ENCODE measurements around the gene VTI1A. TPM values are rescaled to one million over a fixed set of nuclear protein-coding genes. Genes with fewer than 3 reads are reported as not detected.

VTI1A gene
- total and polyA plus RNA-seq, 2 of the 8 experiments (the other 6 are each of a cell fraction or from before 2014, with no cell fraction given) = 6.0 to 20.0 TPM

GRCh38 chr10:112812586-112812985 is 365.6 kb downstream of the VTI1A start:
- no peak overlapping the region for H4K5ac ChIP-seq (ENCODE audit: insufficient read length, low read depth, low read length)
- no peaks in the 10 kb centered on the region for H3K23me2 ChIP-seq (ENCODE audit: low read depth, low read length)
- H2BK12ac ChIP-seq (ENCODE audit: low read depth, low read length) = peak overlapping the region; percentile 64
- H2BK20ac ChIP-seq (ENCODE audit: low read length) = peak overlapping the region; percentile 94
- FAIRE-seq (no peak), DNase-seq (ENCODE audit: low read depth in 1 of 2, low spot score in 2 of 2) (no peak)
- no peaks in the 10 kb centered on the region for H3K79me2 ChIP-seq (ENCODE audit: control insufficient read depth in 1 of 2, insufficient read depth in 2 of 2, low read length in 2 of 2)
- peak overlapping the region; percentile 2; the same call in 1 of the 2 replicates for H2AK5ac ChIP-seq (ENCODE audit: low read depth, low read length)
- ChIA-PET POLR2A (ENCODE audit: partially characterized antibody) (interaction anchor here (0.7 to 3.5 kb wide), 8 partner anchors 9 to 244 kb away, joined by 3 to 16 read pairs (median 8); no protein-coding TSS in a partner anchor), CTCF (ENCODE audit: partially characterized antibody) (interaction anchor here (1.1 to 2.1 kb wide), 5 partner anchors 8 to 424 kb away, joined by 3 to 8 read pairs (median 4); no protein-coding TSS in a partner anchor)
- TF ChIP-seq CEBPB (IDR thresholded peaks at IDR 0.05; ENCODE audit: low read depth, low read length) = no peak
- TF ChIP-seq RBBP5 (IDR thresholded peaks at IDR 0.05; ENCODE audit: borderline replicate concordance, low read depth, low read length) = peak; percentile 74; the same call in 1 of the 2 replicates
- no peak for TF ChIP-seq CBX5 (IDR thresholded peaks at IDR 0.05; ENCODE audit: low read depth, low read length)
- no peak for TF ChIP-seq NANOG (IDR thresholded peaks at IDR 0.05; ENCODE audit: insufficient read depth, low read depth, low read length, poor library complexity, severe bottlenecking)
- TF ChIP-seq EGR1 (IDR thresholded peaks at IDR 0.05; ENCODE audit: borderline replicate concordance, low read depth, low read length) = no peak
- TF ChIP-seq E2F6 (IDR thresholded peaks at IDR 0.05) = peak; percentile 22; the same call in 1 of the 2 replicates
- peak overlapping the region; percentile 32 for H4K91ac ChIP-seq (replicated peaks; ENCODE audit: insufficient read length, low read length)
- H3K4me3 ChIP-seq (ENCODE audit: extremely low read depth in 1 of 4, insufficient read depth in 2 of 4, low read depth in 3 of 4, low read length in 4 of 4) = peak overlapping the region in 3 of 4 experiments; percentile 20 to 39 (median 28); a peak in 4 of 8 replicates
- WGBS, 2 experiments (ENCODE audit: extremely low coverage in 1 of 2, insufficient coverage in 1 of 2, insufficient read length in 1 of 2, insufficient replicate concordance in 2 of 2, low coverage in 1 of 2, low lambda C conversion rate in 2 of 2, missing lambda C conversion rate in 1 of 2) = 38% methylated on average over 3 of the region's 3 CpGs; no CpG with 5 or more reads in 1 of the 2 experiments
- H3K9ac ChIP-seq (replicated peaks in 1 of 4; ENCODE audit: extremely low read depth in 1 of 4, low read depth in 3 of 4, low read length in 3 of 4) = no peak overlapping the region
- peak overlapping the region; percentile 18 for H2BK120ac ChIP-seq (replicated peaks; ENCODE audit: low read depth, low read length)
- H3K18ac ChIP-seq (ENCODE audit: extremely low read depth, low read length) = peak overlapping the region; percentile 95
- H3K4me2 ChIP-seq (ENCODE audit: insufficient read depth in 1 of 2, low read depth in 2 of 2, low read length in 2 of 2) = peak overlapping the region; percentile 49 to 73
- H4K8ac ChIP-seq (ENCODE audit: extremely low read depth, insufficient read depth, low read length) = no peak overlapping the region
- H3K14ac ChIP-seq (ENCODE audit: insufficient read length) = no peak overlapping the region
- H3K56ac ChIP-seq (replicated peaks; ENCODE audit: insufficient read length, low read depth, low read length) = no peak overlapping the region
- H3K27ac ChIP-seq (ENCODE audit: low read depth, low read length) = peak overlapping the region; percentile 46; the same call in 1 of the 2 replicates
- no peaks in the 10 kb centered on the region for H4K20me1 ChIP-seq (replicated peaks in 1 of 2; ENCODE audit: control insufficient read depth in 1 of 2, insufficient read depth in 2 of 2, low read length in 2 of 2)
- H3K9me3 ChIP-seq (ENCODE audit: insufficient read depth in 2 of 2, low read depth in 1 of 2, low read length in 1 of 2) = no peaks in the 10 kb centered on the region
- no peak overlapping the region for H3K23ac ChIP-seq (ENCODE audit: insufficient read length)
- peak overlapping the region; percentile 4 for H3K4ac ChIP-seq (replicated peaks; ENCODE audit: insufficient read length, low read depth, low read length)
- no peaks in the 10 kb centered on the region for H3K36me3 ChIP-seq (ENCODE audit: control insufficient read depth in 2 of 4, insufficient read depth in 4 of 4, low read length in 3 of 4)
- H2BK15ac ChIP-seq (ENCODE audit: low read length) = no peak overlapping the region; the same call in 1 of the 2 replicates
- H2BK5ac ChIP-seq (ENCODE audit: low read depth, low read length) = peak overlapping the region; percentile 18; the same call in 1 of the 2 replicates
- H3K79me1 ChIP-seq (ENCODE audit: low read depth, low read length) = no peaks in the 10 kb centered on the region
- H3K4me1 ChIP-seq (replicated peaks in 1 of 4; ENCODE audit: control insufficient read depth in 3 of 4, insufficient read depth in 4 of 4, low read length in 3 of 4) = peaks cover 9 to 40% (median 33%) of the 10 kb centered on the region in 4 experiments
- H2AFZ ChIP-seq (ENCODE audit: low read length) = no peak overlapping the region
- H3K27me3 ChIP-seq (replicated peaks in 1 of 4; ENCODE audit: control insufficient read depth in 3 of 4, extremely low read depth in 1 of 4, insufficient read depth in 3 of 4, low read length in 3 of 4) = peaks cover 0 to 5% (median 0%) of the 10 kb centered on the region in 4 experiments; a peak in 1 of 7 replicates
